Fibroblast of peridontal ligament (primary cell): Measurements from ENCODE around the gene UAP1.
A peak's percentile ranks its signal among the peaks of the same experiment; 100 is the strongest.
"Not testable (repeated sequence)": the region's sequence is repeated elsewhere in the genome, so short reads cannot be mapped to it uniquely, and the experiment has no call there.

Source experiments
- DNase-seq: peaks from one replicate; pipeline ENCODE4 v3.0.0-alpha.2; 2010; ENCODE audit errors: extremely low read depth

UAP1 gene

GRCh38 chr1:162564762-162565218 is 3.3 kb downstream of the UAP1 start:
- DNase-seq = no peak

- DNase-seq = no peak
Observed at GRCh38 chr1:162565460-162565859, 3.9 kb downstream of the UAP1 start.

- no peak for DNase-seq
Observed at GRCh38 chr1:162566870-162567269, 5.3 kb downstream of the UAP1 start.

- DNase-seq = no peak
Observed at GRCh38 chr1:162568802-162569201, 7.3 kb downstream of the UAP1 start.

- DNase-seq = no peak
Observed at GRCh38 chr1:162570718-162571117, 9.2 kb downstream of the UAP1 start.

GRCh38 chr1:162571121-162571520 is 9.6 kb downstream of the UAP1 start:
- not testable (repeated sequence) for DNase-seq

GRCh38 chr1:162571696-162572095 is 10.2 kb downstream of the UAP1 start:
- peak; percentile 23 for DNase-seq

GRCh38 chr1:162573136-162573535 is 11.6 kb downstream of the UAP1 start:
- no peak for DNase-seq

GRCh38 chr1:162578071-162578700 is 16.7 kb downstream of the UAP1 start:
- DNase-seq = no peak

GRCh38 chr1:162578936-162579335 is 17.4 kb downstream of the UAP1 start:
- DNase-seq = no peak

- no peak for DNase-seq
Observed at GRCh38 chr1:162580308-162580707, 18.8 kb downstream of the UAP1 start.

- DNase-seq = not testable (repeated sequence)
Observed at GRCh38 chr1:162582901-162583300, 21.4 kb downstream of the UAP1 start.

- not testable (repeated sequence) for DNase-seq
Observed at GRCh38 chr1:162585101-162585500, 23.6 kb downstream of the UAP1 start.

GRCh38 chr1:162587347-162587746 is 25.8 kb downstream of the UAP1 start:
- DNase-seq = no peak

GRCh38 chr1:162587761-162588260 is 26.3 kb downstream of the UAP1 start:
- DNase-seq = no peak

GRCh38 chr1:162590101-162590500 is 28.6 kb downstream of the UAP1 start:
- DNase-seq = no peak

- DNase-seq = no peak
Observed at GRCh38 chr1:162590686-162591085, 29.2 kb downstream of the UAP1 start.

- DNase-seq = no peak
Observed at GRCh38 chr1:162596514-162597170, 35.1 kb downstream of the UAP1 start.

- no peak for DNase-seq
Observed at GRCh38 chr1:162599451-162599850, 37.9 kb downstream of the UAP1 start.

GRCh38 chr1:162603117-162603516 is 41.6 kb downstream of the UAP1 start:
- DNase-seq = not testable (repeated sequence)

GRCh38 chr1:162605225-162605927 is 43.9 kb downstream of the UAP1 start:
- peak; percentile 97 for DNase-seq

GRCh38 chr1:162609306-162609705 is 47.8 kb downstream of the UAP1 start:
- no peak for DNase-seq
